SK-N-SH (cell line): ENCODE data around the gene VAV1. TPM values are rescaled to one million over a fixed set of nuclear protein-coding genes. Genes with fewer than 3 reads are reported as not detected.
A peak's percentile ranks its signal among the peaks of the same experiment; 100 is the strongest.

Experiments used
- CTCF ChIA-PET: fragments of 300-600, 350-600 bp; formaldehyde crosslinking; extraction: SDS; loops from one replicate; lab custom pipeline; 2021; lab: Yijun Ruan, JAX
- POLR2A ChIA-PET: fragments of 350-600 bp; sonication (Branson Sonifier 250); formaldehyde crosslinking; extraction: SDS; loops from one replicate; lab custom pipeline; 2020; ENCODE audit warnings: antibody characterized with exemption, inconsistent platforms; lab: Yijun Ruan, JAX
- DNase-seq: peaks from one replicate; pipeline ENCODE4 v3.0.0; 2012
- H2AFZ ChIP-seq: fragments of 200-600 bp; sonication (generic); 2 replicates; pipeline ENCODE4 v1.8.1; 2016; ENCODE audit warnings: antibody characterized with exemption, mild to moderate bottlenecking, low read depth
- H3F3A ChIP-seq: fragments of 200-600 bp; sonication (generic); replicated peaks from 2 replicates; pipeline ENCODE3; 2016; ENCODE audit warnings: antibody characterized with exemption, mild to moderate bottlenecking; ENCODE audit not compliant: insufficient read depth
- H3K27ac ChIP-seq, 2 experiments: fragments of 200-500 bp in 1 of 2; fragments of 200-600 bp in 1 of 2; sonication (Bioruptor generic) in 1 of 2; sonication (generic), shearing (Covaris generic) in 1 of 2; 2 replicates each; pipeline versions ENCODE4 v1.5.1 to v1.6.1; 2014 to 2016; ENCODE audit warnings: low read depth in 2 of 2, inconsistent platforms in 1 of 2, low read length in 1 of 2, mild to moderate bottlenecking in 1 of 2, mixed read lengths in 1 of 2
- H3K27me3 ChIP-seq: fragments of 200-600 bp; sonication (generic), shearing (Covaris generic); 2 replicates; pipeline ENCODE4 v1.6.1; 2016; ENCODE audit warnings: mixed run types; ENCODE audit not compliant: insufficient read depth
- H3K36me3 ChIP-seq, 2 experiments: fragments of 200-500 bp in 1 of 2; fragments of 200-600 bp in 1 of 2; sonication (Bioruptor generic) in 1 of 2; sonication (generic) in 1 of 2; replicated peaks in 1 of 2; 2 replicates each; pipeline versions ENCODE3 to v1.5.1; 2014 to 2016; ENCODE audit warnings: low read length in 1 of 2, mild to moderate bottlenecking in 1 of 2; ENCODE audit not compliant: insufficient read depth in 2 of 2, control insufficient read depth in 1 of 2
- H3K4me1 ChIP-seq, 2 experiments: fragments of 200-500 bp in 1 of 2; fragments of 200-600 bp in 1 of 2; sonication (Bioruptor generic) in 1 of 2; sonication (generic), shearing (Covaris generic) in 1 of 2; 2 replicates each; pipeline versions ENCODE4 v1.5.1 to v1.6.1; 2014 to 2016; ENCODE audit warnings: low read depth in 1 of 2, low read length in 1 of 2, mixed run types in 1 of 2; ENCODE audit not compliant: insufficient read depth in 2 of 2, control insufficient read depth in 1 of 2
- H3K4me2 ChIP-seq: fragments of 200-600 bp; sonication (generic), shearing (Covaris generic); 2 replicates; pipeline ENCODE4 v1.6.1; 2017; ENCODE audit warnings: mixed run types
- H3K4me3 ChIP-seq, 2 experiments: fragments of 200-500 bp in 1 of 2; fragments of 200-600 bp in 1 of 2; sonication (Bioruptor generic) in 1 of 2; sonication (generic), shearing (Covaris generic) in 1 of 2; 2 replicates each; pipeline versions ENCODE4 v1.5.1 to v1.8.1; 2014 to 2016; ENCODE audit warnings: low read depth in 2 of 2, inconsistent platforms in 1 of 2, low read length in 1 of 2, mild to moderate bottlenecking in 1 of 2, mixed read lengths in 1 of 2, moderate library complexity in 1 of 2
- H3K79me2 ChIP-seq: fragments of 200-600 bp; sonication (generic); 2 replicates; pipeline ENCODE4 v1.8.1; 2017; ENCODE audit warnings: mild to moderate bottlenecking; ENCODE audit not compliant: insufficient read depth
- H3K9ac ChIP-seq: fragments of 200-600 bp; sonication (generic); 2 replicates; pipeline ENCODE4 v1.6.1; 2017; ENCODE audit warnings: mixed run types
- H3K9me2 ChIP-seq: fragments of 200-600 bp; sonication (generic); 2 replicates; pipeline ENCODE4 v1.6.1; 2017; ENCODE audit warnings: mixed run types
- H3K9me3 ChIP-seq: fragments of 200-600 bp; sonication (generic); 2 replicates; pipeline ENCODE4 v1.6.1; 2017; ENCODE audit warnings: mixed run types, mild to moderate bottlenecking, moderate library complexity
- H4K20me1 ChIP-seq: fragments of 200-600 bp; sonication (generic); 2 replicates; pipeline ENCODE4 v1.6.1; 2017; ENCODE audit warnings: mild to moderate bottlenecking, mixed run types; ENCODE audit not compliant: insufficient read depth
- CTCF ChIP-seq: fragments of 200-600 bp; sonication (generic); IDR thresholded peaks from 2 replicates; pipeline ENCODE4 v1.6.1; 2017; ENCODE audit warnings: antibody characterized with exemption, mild to moderate bottlenecking, moderate library complexity
- FOXM1 ChIP-seq: IDR thresholded peaks from 2 replicates; pipeline ENCODE4 v1.4.0; 2012; ENCODE audit warnings: low read depth, mild to moderate bottlenecking
- GATA2 ChIP-seq: sonication (generic); formaldehyde crosslinking; IDR thresholded peaks from 2 replicates; pipeline ENCODE4 v1.5.0; 2020; ENCODE audit warnings: mild to moderate bottlenecking, missing genetic modification reagents
- MAX ChIP-seq: IDR thresholded peaks from 2 replicates; pipeline ENCODE4 v1.4.0; 2012; ENCODE audit warnings: low read depth
- MEF2A ChIP-seq: IDR thresholded peaks from 2 replicates; pipeline ENCODE4 v1.4.0; 2012; ENCODE audit warnings: low read depth, borderline replicate concordance
- NFIC ChIP-seq: IDR thresholded peaks from 2 replicates; pipeline ENCODE4 v1.4.0; 2012; ENCODE audit warnings: borderline replicate concordance
- PBX3 ChIP-seq: IDR thresholded peaks from 2 replicates; pipeline ENCODE4; 2012
- REST ChIP-seq: IDR thresholded peaks from 2 replicates; pipeline ENCODE4 v1.6.1; 2012; ENCODE audit warnings: mild to moderate bottlenecking, low read depth, low read length, moderate library complexity
- SIN3A ChIP-seq: IDR thresholded peaks from 2 replicates; pipeline ENCODE4 v1.6.1; 2012; ENCODE audit warnings: low read depth, mild to moderate bottlenecking, low read length, moderate library complexity, borderline replicate concordance
- SMC3 ChIP-seq: IDR thresholded peaks from 2 replicates; pipeline ENCODE4 v1.6.1; 2012; ENCODE audit warnings: low read depth, low read length, improper control_type of control experiment
- TAF1 ChIP-seq: IDR thresholded peaks from 2 replicates; pipeline ENCODE4 v1.6.1; 2012; ENCODE audit warnings: low read depth, mild to moderate bottlenecking, low read length, moderate library complexity, borderline replicate concordance
- TEAD4 ChIP-seq: IDR thresholded peaks from 2 replicates; pipeline ENCODE4 v1.4.0; 2012; ENCODE audit warnings: mild to moderate bottlenecking, borderline replicate concordance; ENCODE audit not compliant: insufficient read depth
- USF1 ChIP-seq: IDR thresholded peaks from 2 replicates; pipeline ENCODE4 v1.4.0; 2012; ENCODE audit warnings: low read depth, borderline replicate concordance
- YY1 ChIP-seq: IDR thresholded peaks from 2 replicates; pipeline ENCODE4 v1.4.0; 2012; ENCODE audit warnings: low read depth, mild to moderate bottlenecking
- WGBS: methylation state at CpG from one replicate; pipeline ENCODE4 v1.1.6; 2017; ENCODE audit warnings: low lambda C conversion rate; 5-methylcytosine and 5-hydroxymethylcytosine counted together
- polyA plus RNA-seq, 3 experiments: library from polyadenylated mRNA; depleted of rRNA; stranded (reverse); fragments of >200 nt; gene quantifications; 2 replicates each; pipeline ENCODE4 v1.2.3, GENCODE V29; 2012

Gene VAV1
- polyA plus RNA-seq, 1 of the 3 experiments (the other 2 are of a cell fraction): 0.02 TPM

GRCh38 chr19:6812612-6813011, 40.1 kb downstream of the VAV1 start:
- no peaks in the 10 kb centered on the region for H3K9me3 ChIP-seq
- no peak for TF ChIP-seq USF1
- H3K36me3 ChIP-seq: no peaks in the 10 kb centered on the region
- H3K9me2 ChIP-seq: no peaks in the 10 kb centered on the region
- CTCF ChIA-PET: no interaction called here
- H3K27ac ChIP-seq: no peak overlapping the region
- H3K4me3 ChIP-seq: no peak overlapping the region
- POLR2A ChIA-PET: no interaction called here
- no peaks in the 10 kb centered on the region for H4K20me1 ChIP-seq
- H3K4me2 ChIP-seq: no peak overlapping the region
- H3F3A ChIP-seq: no peaks in the 10 kb centered on the region
- H3K4me1 ChIP-seq: no peaks in the 10 kb centered on the region
- peak overlapping the region; percentile 96; the same call in 1 of the 2 replicates for H2AFZ ChIP-seq
- no peak overlapping the region for H3K9ac ChIP-seq
- peaks cover 9% of the 10 kb centered on the region; the same call in 1 of the 2 replicates for H3K27me3 ChIP-seq
- 10% methylated on average over 2 of the region's 2 CpGs for WGBS
- no peak for DNase-seq
- H3K79me2 ChIP-seq: no peaks in the 10 kb centered on the region

- H3K9me2 ChIP-seq: no peaks in the 10 kb centered on the region
- no peaks in the 10 kb centered on the region for H3K4me1 ChIP-seq
- H3K36me3 ChIP-seq: no peaks in the 10 kb centered on the region
- 17% methylated on average over 4 of the region's 4 CpGs for WGBS
- DNase-seq: no peak
- H3K9me3 ChIP-seq: no peaks in the 10 kb centered on the region
- TF ChIP-seq MEF2A (no peak), FOXM1 (no peak), SIN3A (no peak)
- ChIA-PET CTCF (interaction anchor here (0.9 to 1.0 kb wide), 2 partner anchors 55 to 75 kb away, joined by 3 read pairs; no protein-coding TSS in a partner anchor), POLR2A (no interaction called here)
- no peak overlapping the region for H3K4me3 ChIP-seq
- no peak overlapping the region for H3K9ac ChIP-seq
- no peak overlapping the region for H2AFZ ChIP-seq
- H4K20me1 ChIP-seq: no peaks in the 10 kb centered on the region
- peaks cover 9% of the 10 kb centered on the region; the same call in 1 of the 2 replicates for H3K27me3 ChIP-seq
- no peak overlapping the region for H3K27ac ChIP-seq
- no peak overlapping the region for H3K4me2 ChIP-seq
- H3F3A ChIP-seq: no peaks in the 10 kb centered on the region
- H3K79me2 ChIP-seq: no peaks in the 10 kb centered on the region
Observed at GRCh38 chr19:6813659-6814058, 41.2 kb downstream of the VAV1 start.

GRCh38 chr19:6817179-6817578, 44.7 kb downstream of the VAV1 start:
- no peaks in the 10 kb centered on the region for H3K9me2 ChIP-seq
- H3K27ac ChIP-seq: no peak overlapping the region
- 8% methylated on average over 3 of the region's 3 CpGs for WGBS
- H3K79me2 ChIP-seq: no peaks in the 10 kb centered on the region
- CTCF ChIA-PET: no interaction called here
- H2AFZ ChIP-seq: no peak overlapping the region
- H3K4me3 ChIP-seq: no peak overlapping the region
- H3K4me2 ChIP-seq: no peak overlapping the region
- no peak for DNase-seq
- no peaks in the 10 kb centered on the region for H4K20me1 ChIP-seq
- H3F3A ChIP-seq: no peaks in the 10 kb centered on the region
- H3K36me3 ChIP-seq: no peaks in the 10 kb centered on the region
- no peaks in the 10 kb centered on the region for H3K9me3 ChIP-seq
- H3K9ac ChIP-seq: no peak overlapping the region
- no peaks in the 10 kb centered on the region for H3K4me1 ChIP-seq
- POLR2A ChIA-PET: no interaction called here
- no peaks in the 10 kb centered on the region; the same call in 1 of the 2 replicates for H3K27me3 ChIP-seq
- no peak for TF ChIP-seq MAX
- no peak for TF ChIP-seq SMC3
- TF ChIP-seq CTCF: no peak
- TF ChIP-seq MEF2A: no peak
- no peak for TF ChIP-seq GATA2 (CRISPR knock-in tag)
- TF ChIP-seq PBX3: no peak
- TF ChIP-seq REST: no peak
- TF ChIP-seq TEAD4: no peak
- TF ChIP-seq YY1: no peak
- no peak for TF ChIP-seq SIN3A
- TF ChIP-seq NFIC: no peak
- TF ChIP-seq TAF1: no peak
